H1 (cell line): Measurements from ENCODE around the gene TMEM135. TPM values are rescaled to one million over a fixed set of nuclear protein-coding genes. Genes with fewer than 3 reads are reported as not detected.

Source experiments
- CTCF ChIA-PET: fragments of 300-600 bp; sonication (Branson Sonifier 250); formaldehyde crosslinking; loops from one replicate; lab custom pipeline; 2021; ENCODE audit not compliant: partially characterized antibody; lab: Charles Lee
- POLR2A ChIA-PET: fragments of 300-600 bp; sonication (Branson Sonifier 250); formaldehyde crosslinking; loops from one replicate; lab custom pipeline; 2021; ENCODE audit warnings: inconsistent platforms; ENCODE audit not compliant: partially characterized antibody; lab: Charles Lee
- DNase-seq, 2 experiments: peaks; one replicate each; pipeline versions ENCODE4 v3.0.0 to v3.0.0-alpha.2; 2010 to 2022; ENCODE audit warnings: low spot score in 2 of 2, low read depth in 1 of 2, mixed read lengths in 1 of 2
- FAIRE-seq: peaks from 2 replicates; lab custom pipeline; 2011; peaks lifted over from hg19 to GRCh38; lab: Jason Lieb, UNC
- H2AFZ ChIP-seq: 2 replicates; pipeline ENCODE4 v1.8.1; 2012; ENCODE audit warnings: low read length, inconsistent platforms
- H2AK5ac ChIP-seq: 2 replicates; pipeline ENCODE4 v1.6.1; 2013; ENCODE audit warnings: low read depth, low read length
- H2BK120ac ChIP-seq: replicated peaks from 2 replicates; pipeline ENCODE3; 2013; ENCODE audit warnings: low read depth, low read length, inconsistent platforms
- H2BK12ac ChIP-seq: 2 replicates; pipeline ENCODE4 v1.6.1; 2013; ENCODE audit warnings: low read depth, low read length
- H2BK15ac ChIP-seq: 2 replicates; pipeline ENCODE4 v1.6.1; 2013; ENCODE audit warnings: low read length
- H2BK20ac ChIP-seq: 2 replicates; pipeline ENCODE4 v1.6.1; 2013; ENCODE audit warnings: low read length
- H2BK5ac ChIP-seq: 2 replicates; pipeline ENCODE4 v1.6.1; 2013; ENCODE audit warnings: low read depth, low read length
- H3K14ac ChIP-seq: 2 replicates; pipeline ENCODE4 v1.6.1; 2013; ENCODE audit warnings: inconsistent platforms; ENCODE audit not compliant: insufficient read length
- H3K18ac ChIP-seq: 2 replicates; pipeline ENCODE4 v1.6.1; 2013; ENCODE audit warnings: low read length; ENCODE audit errors: extremely low read depth
- H3K23ac ChIP-seq: 2 replicates; pipeline ENCODE4 v1.6.1; 2013; ENCODE audit warnings: inconsistent platforms; ENCODE audit not compliant: insufficient read length
- H3K23me2 ChIP-seq: 2 replicates; pipeline ENCODE4 v1.6.1; 2013; ENCODE audit warnings: low read depth, low read length
- H3K27ac ChIP-seq: 2 replicates; pipeline ENCODE4 v1.6.1; 2011; ENCODE audit warnings: low read depth, low read length, inconsistent platforms
- H3K27me3 ChIP-seq, 4 experiments: replicated peaks in 1 of 4; 1 replicate in 1 of 4; 2 replicates in 3 of 4; pipeline versions ENCODE4 v1.6.1 to v1.8.1; 2011 to 2013; ENCODE audit warnings: low read length in 3 of 4, mild to moderate bottlenecking in 3 of 4, inconsistent platforms in 2 of 4, mixed read lengths in 2 of 4, moderate library complexity in 1 of 4; ENCODE audit not compliant: control insufficient read depth in 3 of 4, insufficient read depth in 3 of 4; ENCODE audit errors: extremely low read depth in 1 of 4
- H3K36me3 ChIP-seq, 4 experiments: 2 replicates each; pipeline versions ENCODE4 v1.6.1 to v1.8.1; 2011 to 2013; ENCODE audit warnings: mild to moderate bottlenecking in 4 of 4, low read length in 3 of 4, moderate library complexity in 2 of 4, control low read depth in 1 of 4, inconsistent platforms in 1 of 4; ENCODE audit not compliant: insufficient read depth in 4 of 4, control insufficient read depth in 2 of 4
- H3K4ac ChIP-seq: replicated peaks from 2 replicates; pipeline ENCODE3; 2013; ENCODE audit warnings: low read length, low read depth, mixed read lengths, inconsistent platforms; ENCODE audit not compliant: insufficient read length
- H3K4me1 ChIP-seq, 4 experiments: replicated peaks in 1 of 4; 1 replicate in 1 of 4; 2 replicates in 3 of 4; pipeline versions ENCODE4 v1.6.1 to v1.8.1; 2011 to 2013; ENCODE audit warnings: low read length in 3 of 4, inconsistent platforms in 2 of 4, mixed read lengths in 1 of 4; ENCODE audit not compliant: insufficient read depth in 4 of 4, control insufficient read depth in 3 of 4
- H3K4me2 ChIP-seq, 2 experiments: 2 replicates each; pipeline versions ENCODE4 v1.6.1 to v1.8.1; 2011 to 2013; ENCODE audit warnings: low read depth in 2 of 2, low read length in 2 of 2, control low read depth in 1 of 2, inconsistent platforms in 1 of 2, mild to moderate bottlenecking in 1 of 2; ENCODE audit not compliant: insufficient read depth in 1 of 2
- H3K4me3 ChIP-seq, 4 experiments: fragments of 200-600, 300-600 bp in 1 of 4; sonication (generic), shearing (Covaris generic), sonication (Bioruptor Twin) in 1 of 4; 2 replicates each; pipeline versions ENCODE4 v1.5.1 to v1.8.1; 2011 to 2016; ENCODE audit warnings: low read length in 4 of 4, low read depth in 3 of 4, control low read depth in 2 of 4, inconsistent platforms in 2 of 4, mild to moderate bottlenecking in 2 of 4, mixed read lengths in 1 of 4, moderate library complexity in 1 of 4; ENCODE audit not compliant: insufficient read depth in 2 of 4; ENCODE audit errors: extremely low read depth in 1 of 4
- H3K56ac ChIP-seq: replicated peaks from 2 replicates; pipeline ENCODE3; 2013; ENCODE audit warnings: low read depth, mild to moderate bottlenecking, mixed read lengths, low read length, inconsistent platforms; ENCODE audit not compliant: insufficient read length
- H3K79me1 ChIP-seq: 2 replicates; pipeline ENCODE4 v1.6.1; 2013; ENCODE audit warnings: low read depth, low read length, control low read depth
- H3K79me2 ChIP-seq, 2 experiments: 2 replicates each; pipeline versions ENCODE4 v1.6.1 to v1.8.1; 2012 to 2013; ENCODE audit warnings: low read length in 2 of 2, mild to moderate bottlenecking in 2 of 2, inconsistent platforms in 1 of 2; ENCODE audit not compliant: insufficient read depth in 2 of 2, control insufficient read depth in 1 of 2
- H3K9ac ChIP-seq, 4 experiments: replicated peaks in 1 of 4; 1 replicate in 1 of 4; 2 replicates in 3 of 4; pipeline versions ENCODE4 v1.6.1 to v1.8.1; 2011 to 2013; ENCODE audit warnings: low read depth in 3 of 4, low read length in 3 of 4, control low read depth in 2 of 4, mild to moderate bottlenecking in 2 of 4, moderate library complexity in 2 of 4, inconsistent platforms in 1 of 4; ENCODE audit errors: extremely low read depth in 1 of 4
- H3K9me3 ChIP-seq, 2 experiments: 2 replicates each; pipeline versions ENCODE4 v1.6.1 to v1.8.1; 2012 to 2013; ENCODE audit warnings: mild to moderate bottlenecking in 2 of 2, moderate library complexity in 2 of 2, control low read depth in 1 of 2, inconsistent platforms in 1 of 2, low read depth in 1 of 2, low read length in 1 of 2, mixed read lengths in 1 of 2; ENCODE audit not compliant: insufficient read depth in 2 of 2
- H4K20me1 ChIP-seq, 2 experiments: replicated peaks in 1 of 2; 2 replicates each; pipeline versions ENCODE3 to v1.8.1; 2011 to 2013; ENCODE audit warnings: inconsistent platforms in 2 of 2, low read length in 2 of 2, mild to moderate bottlenecking in 1 of 2; ENCODE audit not compliant: insufficient read depth in 2 of 2, control insufficient read depth in 1 of 2
- H4K5ac ChIP-seq: 2 replicates; pipeline ENCODE4 v1.6.1; 2013; ENCODE audit warnings: low read length, low read depth, mixed read lengths, inconsistent platforms; ENCODE audit not compliant: insufficient read length
- H4K8ac ChIP-seq: 2 replicates; pipeline ENCODE4 v1.8.0; 2013; ENCODE audit warnings: mild to moderate bottlenecking, moderate library complexity, low read length, inconsistent platforms; ENCODE audit not compliant: insufficient read depth; ENCODE audit errors: extremely low read depth
- H4K91ac ChIP-seq: replicated peaks from 2 replicates; pipeline ENCODE3; 2013; ENCODE audit warnings: low read length, mixed read lengths, inconsistent platforms; ENCODE audit not compliant: insufficient read length
- CHD1 ChIP-seq: IDR thresholded peaks from 2 replicates; pipeline ENCODE4 v1.6.1; 2012; ENCODE audit warnings: low read depth, low read length, improper control_type of control experiment
- CHD2 ChIP-seq: IDR thresholded peaks from 2 replicates; pipeline ENCODE4 v1.6.1; 2012; ENCODE audit warnings: low read length, improper control_type of control experiment
- EZH2 ChIP-seq: fragments of 200-600 bp; sonication (generic); IDR thresholded peaks from 2 replicates; pipeline ENCODE4 v1.7.1; 2012; ENCODE audit warnings: low read depth, mild to moderate bottlenecking, moderate library complexity, low read length, inconsistent platforms; ENCODE audit not compliant: severe bottlenecking
- JUN ChIP-seq: IDR thresholded peaks from 2 replicates; pipeline ENCODE4 v1.6.1; 2011; ENCODE audit warnings: low read depth, mild to moderate bottlenecking, improper control_type of control experiment, low read length
- NANOG ChIP-seq: IDR thresholded peaks from 2 replicates; pipeline ENCODE4 v1.6.1; 2011; ENCODE audit warnings: low read length, low read depth, mild to moderate bottlenecking, inconsistent platforms; ENCODE audit not compliant: insufficient read depth, poor library complexity, severe bottlenecking
- RAD21 ChIP-seq, 2 experiments: IDR thresholded peaks in 1 of 2; conservative IDR thresholded peaks in 1 of 2; 2 replicates each; pipeline ENCODE4 v1.6.1; 2011; ENCODE audit warnings: low read depth in 2 of 2, low read length in 2 of 2, improper control_type of control experiment in 1 of 2, inconsistent platforms in 1 of 2, mild to moderate bottlenecking in 1 of 2, moderate library complexity in 1 of 2
- SAP30 ChIP-seq: fragments of 300-600 bp; sonication (generic); IDR thresholded peaks from 2 replicates; pipeline ENCODE4 v1.7.1; 2012; ENCODE audit warnings: low read length, moderate library complexity, mild to moderate bottlenecking, inconsistent platforms; ENCODE audit not compliant: insufficient read depth, insufficient replicate concordance
- SIX5 ChIP-seq: IDR thresholded peaks from 2 replicates; pipeline ENCODE4 v1.6.1; 2011; ENCODE audit warnings: mild to moderate bottlenecking, low read depth, low read length
- SP1 ChIP-seq: IDR thresholded peaks from 2 replicates; pipeline ENCODE4 v1.6.1; 2011; ENCODE audit warnings: low read depth, low read length
- SP4 ChIP-seq: IDR thresholded peaks from 2 replicates; pipeline ENCODE4 v1.6.1; 2012; ENCODE audit warnings: low read length, inconsistent platforms
- TAF1 ChIP-seq: IDR thresholded peaks from 2 replicates; pipeline ENCODE4 v1.6.1; 2011; ENCODE audit warnings: mild to moderate bottlenecking, low read depth, low read length
- WGBS, 2 experiments: shearing (Covaris generic) in 1 of 2; methylation state at CpG; one replicate each; pipeline versions ENCODE4 v1.1.6 to v1.1.7; 2013 to 2015; ENCODE audit warnings: low lambda C conversion rate in 2 of 2, mixed read lengths in 2 of 2, inconsistent platforms in 1 of 2, low coverage in 1 of 2, missing lambda C conversion rate in 1 of 2; ENCODE audit not compliant: insufficient replicate concordance in 2 of 2, insufficient coverage in 1 of 2, insufficient read length in 1 of 2; ENCODE audit errors: extremely low coverage in 1 of 2, missing lambda C conversion rate in 1 of 2; 5-methylcytosine and 5-hydroxymethylcytosine counted together
- polyA plus RNA-seq, 7 experiments: library from polyadenylated mRNA; depleted of rRNA in 3 of 7; stranded (reverse) in 5 of 7; unstranded in 2 of 7; fragments of >200 nt in 5 of 7; fragments of 200-250 nt in 2 of 7; gene quantifications; 1 replicate in 5 of 7; 2 replicates in 1 of 7; 4 replicates in 1 of 7; pipeline versions ENCODE4 v1.2.1 to v1.2.3, GENCODE V29; 2011 to 2013; ENCODE audit warnings: missing spikeins in 2 of 7, mixed read lengths in 2 of 7
- total RNA-seq: library from RNA; stranded (reverse); fragmentation: NEBNext Ultra II Directional; extraction: Animal tissue kit (Norgen Biotek cat#: 25700); gene quantifications from 2 replicates; pipeline ENCODE4 v1.2.1, GENCODE V29; 2021
- TF ChIP-seq, protein P1 (sequence below), 3 experiments: IDR thresholded peaks; 1 replicate in 2 of 3; 2 replicates in 1 of 3; pipeline versions ENCODE4 v1.5.1 to v1.6.1; 2011; ENCODE audit warnings: low read length in 3 of 3, mild to moderate bottlenecking in 3 of 3, inconsistent platforms in 2 of 3, low read depth in 1 of 3, moderate library complexity in 1 of 3; ENCODE audit not compliant: insufficient read depth in 1 of 3; ENCODE audit errors: control extremely low read depth in 1 of 3

The TMEM135 gene
- total and polyA plus RNA-seq, 2 of the 8 experiments (the other 6 are each of a cell fraction or from before 2014, with no cell fraction given) = 9.3 to 31.3 TPM

DNA sequence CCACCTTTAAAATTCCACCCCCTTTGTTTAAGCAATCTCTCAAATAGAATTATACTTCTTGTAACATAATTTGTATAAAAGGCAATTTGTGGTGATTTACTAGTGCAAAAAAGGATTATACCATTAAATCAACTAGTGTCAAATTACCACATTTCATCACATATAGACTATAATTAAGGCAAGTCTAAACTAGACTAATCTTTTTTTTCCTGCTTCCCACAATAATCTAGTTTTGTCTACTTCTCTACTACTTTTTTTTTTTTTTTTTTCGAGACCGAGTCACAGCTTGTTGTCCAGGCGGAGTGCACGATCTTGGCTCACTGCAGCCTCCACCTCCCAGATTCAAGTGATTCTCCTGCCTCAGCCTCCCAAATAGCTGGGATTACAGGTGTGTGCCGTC lies 46.4 kb upstream of the TMEM135 start:
- Histone ChIP-seq H3K56ac (no peak overlapping the region), H3K36me3 (no peaks in the 10 kb centered on the region), H2AFZ (no peak overlapping the region), H3K4me3 (no peak overlapping the region), H4K5ac (no peak overlapping the region), H4K8ac (no peak overlapping the region), H3K27me3 (no peaks in the 10 kb centered on the region)
- FAIRE-seq = no peak
- no peak for TF ChIP-seq EZH2
- TF ChIP-seq CHD1 = no peak
- TF ChIP-seq SAP30 = no peak
- TF ChIP-seq SP4 = no peak
- TF ChIP-seq SIX5 = no peak
- TF ChIP-seq NANOG = no peak
- TF ChIP-seq, protein P1, sequence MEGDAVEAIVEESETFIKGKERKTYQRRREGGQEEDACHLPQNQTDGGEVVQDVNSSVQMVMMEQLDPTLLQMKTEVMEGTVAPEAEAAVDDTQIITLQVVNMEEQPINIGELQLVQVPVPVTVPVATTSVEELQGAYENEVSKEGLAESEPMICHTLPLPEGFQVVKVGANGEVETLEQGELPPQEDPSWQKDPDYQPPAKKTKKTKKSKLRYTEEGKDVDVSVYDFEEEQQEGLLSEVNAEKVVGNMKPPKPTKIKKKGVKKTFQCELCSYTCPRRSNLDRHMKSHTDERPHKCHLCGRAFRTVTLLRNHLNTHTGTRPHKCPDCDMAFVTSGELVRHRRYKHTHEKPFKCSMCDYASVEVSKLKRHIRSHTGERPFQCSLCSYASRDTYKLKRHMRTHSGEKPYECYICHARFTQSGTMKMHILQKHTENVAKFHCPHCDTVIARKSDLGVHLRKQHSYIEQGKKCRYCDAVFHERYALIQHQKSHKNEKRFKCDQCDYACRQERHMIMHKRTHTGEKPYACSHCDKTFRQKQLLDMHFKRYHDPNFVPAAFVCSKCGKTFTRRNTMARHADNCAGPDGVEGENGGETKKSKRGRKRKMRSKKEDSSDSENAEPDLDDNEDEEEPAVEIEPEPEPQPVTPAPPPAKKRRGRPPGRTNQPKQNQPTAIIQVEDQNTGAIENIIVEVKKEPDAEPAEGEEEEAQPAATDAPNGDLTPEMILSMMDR (IDR thresholded peaks at IDR 0.05; ENCODE audit: control extremely low read depth in 1 of 3, insufficient read depth in 1 of 3, low read depth in 1 of 3, low read length in 3 of 3) = no peak
- TF ChIP-seq TAF1 = no peak
- TF ChIP-seq SP1 = no peak
- no peak for TF ChIP-seq JUN
- no peak for TF ChIP-seq CHD2
- TF ChIP-seq RAD21 (IDR thresholded peaks at IDR 0.05 in 1 of 2, conservative IDR thresholded peaks at IDR 0.05 in 1 of 2; ENCODE audit: low read depth in 2 of 2, low read length in 2 of 2) = no peak
- TF ChIP-seq, all 59 proteins: peak for 0
- H3K79me1 ChIP-seq = no peaks in the 10 kb centered on the region
- H3K4ac ChIP-seq = no peak overlapping the region
- no peak overlapping the region for H3K27ac ChIP-seq
- H3K23ac ChIP-seq = no peak overlapping the region
- CTCF ChIA-PET = no interaction called here
- no peak for DNase-seq
- no peak overlapping the region for H2BK15ac ChIP-seq
- H3K14ac ChIP-seq = no peak overlapping the region
- no peaks in the 10 kb centered on the region for H4K20me1 ChIP-seq
- no peak overlapping the region for H2BK120ac ChIP-seq
- POLR2A ChIA-PET = no interaction called here
- H3K9ac ChIP-seq = no peak overlapping the region
- H2BK12ac ChIP-seq = no peak overlapping the region
- peaks cover 0 to 2% (median under 1%) of the 10 kb centered on the region in 4 experiments; a peak in 3 of 7 replicates for H3K4me1 ChIP-seq
- no peak overlapping the region for H2BK5ac ChIP-seq
- no peak overlapping the region for H4K91ac ChIP-seq
- no peaks in the 10 kb centered on the region for H3K79me2 ChIP-seq
- H2BK20ac ChIP-seq = no peak overlapping the region
- H3K9me3 ChIP-seq = no peaks in the 10 kb centered on the region
- H3K4me2 ChIP-seq = no peak overlapping the region
- no peak overlapping the region for H2AK5ac ChIP-seq
- 83% methylated on average over 5 of the region's 5 CpGs; no CpG with 5 or more reads in 1 of the 2 experiments for WGBS, 2 experiments
- no peak overlapping the region for H3K18ac ChIP-seq
- H3K23me2 ChIP-seq = no peaks in the 10 kb centered on the region
